ENCODE data around the gene RBM34.
A peak's percentile ranks its signal among the peaks of the same experiment; 100 is the strongest.
"Not testable (repeated sequence)": the region's sequence is repeated elsewhere in the genome, so short reads cannot be mapped to it uniquely, and the experiment has no call there.

RBM34 gene

GRCh38 chr1:235160957-235161684, at the start of gene RBM34:
TSS of gene RBM34 (minus strand) at chr1:235161250. CDS start at chr1:235161226, 24 bp downstream.
- DNase-seq (ENCODE audit: low read depth) = peak; percentile 76
- peak within 1 kb of the TSS; percentile 91 for H3K4me3 ChIP-seq (ENCODE audit: low read depth, low read length)
- TF ChIP-seq CTCF (IDR thresholded peaks at IDR 0.05; ENCODE audit: control insufficient read depth, extremely low read depth, insufficient read depth) = peak; percentile 6; the same call in 1 of the 2 replicates

GRCh38 chr1:235207209-235207565, 46.1 kb upstream of the RBM34 start:
- no peak for TF ChIP-seq CTCF (IDR thresholded peaks at IDR 0.05; ENCODE audit: control insufficient read depth, extremely low read depth, insufficient read depth)
- no peak for DNase-seq (ENCODE audit: low read depth)
- no peak overlapping the region for H3K4me3 ChIP-seq (ENCODE audit: low read depth, low read length)

GRCh38 chr1:235206533-235207208, 45.6 kb upstream of the RBM34 start:
- TF ChIP-seq CTCF (IDR thresholded peaks at IDR 0.05; ENCODE audit: control insufficient read depth, extremely low read depth, insufficient read depth) = no peak
- no peak overlapping the region for H3K4me3 ChIP-seq (ENCODE audit: low read depth, low read length)
- no peak for DNase-seq (ENCODE audit: low read depth)

- DNase-seq (ENCODE audit: low read depth) = no peak
- H3K4me3 ChIP-seq (ENCODE audit: low read depth, low read length) = no peak overlapping the region
- no peak for TF ChIP-seq CTCF (IDR thresholded peaks at IDR 0.05; ENCODE audit: control insufficient read depth, extremely low read depth, insufficient read depth)
Observed at GRCh38 chr1:235205687-235206086, 44.6 kb upstream of the RBM34 start.

- no peak for TF ChIP-seq CTCF (IDR thresholded peaks at IDR 0.05; ENCODE audit: control insufficient read depth, extremely low read depth, insufficient read depth)
- no peak for DNase-seq (ENCODE audit: low read depth)
- H3K4me3 ChIP-seq (ENCODE audit: low read depth, low read length) = no peak overlapping the region
Observed at GRCh38 chr1:235203428-235203827, 42.4 kb upstream of the RBM34 start.

- H3K4me3 ChIP-seq (ENCODE audit: low read depth, low read length); DNase-seq (ENCODE audit: low read depth): not testable (repeated sequence)
Observed at GRCh38 chr1:235202447-235202846, 41.4 kb upstream of the RBM34 start.

GRCh38 chr1:235199441-235199840, 38.4 kb upstream of the RBM34 start:
- DNase-seq (ENCODE audit: low read depth) = peak; percentile 17
- peak; percentile 69 for TF ChIP-seq CTCF (IDR thresholded peaks at IDR 0.05; ENCODE audit: control insufficient read depth, extremely low read depth, insufficient read depth)
- H3K4me3 ChIP-seq (ENCODE audit: low read depth, low read length) = no peak overlapping the region

Data from LNCaP clone FGC (cell line).